PC-9 (cell line): ENCODE measurements around the gene DLGAP4. TPM values are rescaled to one million over a fixed set of nuclear protein-coding genes. Genes with fewer than 3 reads are reported as not detected.

ENCODE experiments used
- BruUV-seq: library from RNA; stranded (reverse); fragments of 400-500 nt; replicated peaks from 2 replicates; lab custom pipeline; 2021; lab: Mats Ljungman, UMichigan
- CTCF ChIA-PET: fragments of 300-600 bp; sonication (Branson Sonifier 250); formaldehyde crosslinking; loops from one replicate; lab custom pipeline; 2022; ENCODE audit warnings: antibody characterized with exemption; lab: Charles Lee
- POLR2A ChIA-PET: fragments of 300-600 bp; sonication (Branson Sonifier 250); formaldehyde crosslinking; loops from one replicate; lab custom pipeline; 2022; ENCODE audit warnings: antibody characterized with exemption; ENCODE audit not compliant: unreplicated experiment; lab: Charles Lee
- DNase-seq, 2 experiments: peaks; one replicate each; pipeline versions ENCODE4 v3.0.0 to v3.0.0-alpha.2; 2015 to 2022; ENCODE audit warnings: mixed read lengths in 1 of 2
- H2AFZ ChIP-seq: fragments of 200-600 bp; sonication (generic); 2 replicates; pipeline ENCODE4 v1.8.1; 2017; ENCODE audit warnings: antibody characterized with exemption
- H3F3A ChIP-seq: fragments of 200-600 bp; sonication (generic); 2 replicates; pipeline ENCODE4 v1.8.1; 2017; ENCODE audit warnings: antibody characterized with exemption, mild to moderate bottlenecking, low read depth; ENCODE audit not compliant: insufficient read depth
- H3K27ac ChIP-seq: fragments of 200-600 bp; sonication (generic); 2 replicates; pipeline ENCODE4 v1.6.1; 2016; ENCODE audit warnings: mixed run types
- H3K27me3 ChIP-seq: fragments of 200-600 bp; sonication (generic); 2 replicates; pipeline ENCODE4 v1.6.1; 2016; ENCODE audit warnings: low read depth, mixed run types; ENCODE audit not compliant: insufficient read depth
- H3K36me3 ChIP-seq: fragments of 200-600 bp; sonication (generic); 2 replicates; pipeline ENCODE4 v1.6.1; 2016; ENCODE audit warnings: low read depth, mixed run types
- H3K4me1 ChIP-seq: fragments of 200-600 bp; sonication (generic); replicated peaks from 2 replicates; pipeline ENCODE4 v1.6.1; 2016; ENCODE audit warnings: mixed run types; ENCODE audit not compliant: insufficient read depth
- H3K4me2 ChIP-seq: fragments of 200-600 bp; sonication (generic); 2 replicates; pipeline ENCODE4 v1.6.1; 2017; ENCODE audit warnings: mixed run types
- H3K4me3 ChIP-seq: fragments of 200-600 bp; sonication (generic); 2 replicates; pipeline ENCODE4 v1.6.1; 2016; ENCODE audit warnings: mixed run types
- H3K79me2 ChIP-seq: fragments of 200-600 bp; sonication (generic); 2 replicates; pipeline ENCODE4 v1.6.1; 2017; ENCODE audit warnings: low read depth, mixed run types
- H3K9me2 ChIP-seq: fragments of 200-600 bp; sonication (generic); 2 replicates; pipeline ENCODE4 v1.8.1; 2017; ENCODE audit warnings: mild to moderate bottlenecking; ENCODE audit not compliant: insufficient read depth
- H3K9me3 ChIP-seq: fragments of 200-600 bp; sonication (generic); 2 replicates; pipeline ENCODE4 v1.8.1; 2016; ENCODE audit warnings: low read depth; ENCODE audit not compliant: insufficient read depth
- H4K20me1 ChIP-seq: fragments of 200-600 bp; sonication (generic); 2 replicates; pipeline ENCODE4 v1.8.1; 2017; ENCODE audit not compliant: insufficient read depth
- EZH2 ChIP-seq: fragments of 200-600 bp; sonication (generic); IDR thresholded peaks from 2 replicates; pipeline ENCODE4 v1.8.0; 2017; ENCODE audit warnings: antibody characterized with exemption, low read depth
- intact Hi-C: fragments of 100-400 bp; cut with micrococcal nuclease; formaldehyde crosslinking; loops from one replicate; pipeline ENCODE4 v1.10.0; 2022; ENCODE audit not compliant: unreplicated experiment
- total RNA-seq: library from RNA; stranded (reverse); gene quantifications from 2 replicates; pipeline ENCODE4 v1.2.3, GENCODE V29; 2021
- TF ChIP-seq, protein P1 (sequence below): fragments of 200-600 bp; sonication (generic); conservative IDR thresholded peaks from 2 replicates; pipeline ENCODE4 v1.6.1; 2017; ENCODE audit warnings: mixed run types, antibody characterized with exemption, mild to moderate bottlenecking, moderate library complexity

The DLGAP4 gene
- total RNA-seq, 1 experiment from 2014 or later = 62.6 TPM

DNA sequence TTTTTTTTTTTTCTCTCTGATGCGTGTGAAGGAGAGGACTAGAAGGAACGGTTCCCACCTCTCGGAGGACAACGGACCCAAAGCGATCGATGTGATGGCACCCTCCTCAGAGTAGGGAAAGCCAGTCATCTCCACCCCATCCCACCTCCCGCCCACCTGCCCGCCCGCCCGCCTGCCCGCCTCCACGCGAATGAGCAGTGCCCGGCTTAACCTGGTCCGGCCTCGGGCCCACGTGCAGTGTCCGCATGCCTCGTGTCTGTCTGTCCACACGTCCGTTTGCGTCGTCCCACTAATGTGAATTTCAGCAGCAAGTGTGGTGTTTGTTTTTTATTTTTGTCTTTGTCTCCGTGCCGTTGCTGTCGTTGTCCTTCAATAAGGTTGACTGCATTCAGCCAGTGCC is 193.1 kb downstream of the DLGAP4 start:
- H3K9me3 ChIP-seq = no peaks in the 10 kb centered on the region
- no peaks in the 10 kb centered on the region for H3K36me3 ChIP-seq
- H3K27me3 ChIP-seq = no peaks in the 10 kb centered on the region
- no peaks in the 10 kb centered on the region for H3K9me2 ChIP-seq
- H2AFZ ChIP-seq = no peak overlapping the region
- H3K79me2 ChIP-seq = no peaks in the 10 kb centered on the region
- no peak overlapping the region for H3K4me2 ChIP-seq
- CTCF ChIA-PET = no interaction called here
- H4K20me1 ChIP-seq = peaks cover 4% of the 10 kb centered on the region; the same call in 1 of the 2 replicates
- no peaks in the 10 kb centered on the region for H3F3A ChIP-seq
- intact Hi-C loops = no loop called here
- DNase-seq = no peak
- BruUV-seq = no TSS peak
- no peaks in the 10 kb centered on the region for H3K4me1 ChIP-seq
- no peak overlapping the region for H3K27ac ChIP-seq
- POLR2A ChIA-PET = no interaction called here
- no peak overlapping the region for H3K4me3 ChIP-seq
- no peak for TF ChIP-seq EZH2
- TF ChIP-seq, protein P1, sequence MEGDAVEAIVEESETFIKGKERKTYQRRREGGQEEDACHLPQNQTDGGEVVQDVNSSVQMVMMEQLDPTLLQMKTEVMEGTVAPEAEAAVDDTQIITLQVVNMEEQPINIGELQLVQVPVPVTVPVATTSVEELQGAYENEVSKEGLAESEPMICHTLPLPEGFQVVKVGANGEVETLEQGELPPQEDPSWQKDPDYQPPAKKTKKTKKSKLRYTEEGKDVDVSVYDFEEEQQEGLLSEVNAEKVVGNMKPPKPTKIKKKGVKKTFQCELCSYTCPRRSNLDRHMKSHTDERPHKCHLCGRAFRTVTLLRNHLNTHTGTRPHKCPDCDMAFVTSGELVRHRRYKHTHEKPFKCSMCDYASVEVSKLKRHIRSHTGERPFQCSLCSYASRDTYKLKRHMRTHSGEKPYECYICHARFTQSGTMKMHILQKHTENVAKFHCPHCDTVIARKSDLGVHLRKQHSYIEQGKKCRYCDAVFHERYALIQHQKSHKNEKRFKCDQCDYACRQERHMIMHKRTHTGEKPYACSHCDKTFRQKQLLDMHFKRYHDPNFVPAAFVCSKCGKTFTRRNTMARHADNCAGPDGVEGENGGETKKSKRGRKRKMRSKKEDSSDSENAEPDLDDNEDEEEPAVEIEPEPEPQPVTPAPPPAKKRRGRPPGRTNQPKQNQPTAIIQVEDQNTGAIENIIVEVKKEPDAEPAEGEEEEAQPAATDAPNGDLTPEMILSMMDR = no peak

DNA sequence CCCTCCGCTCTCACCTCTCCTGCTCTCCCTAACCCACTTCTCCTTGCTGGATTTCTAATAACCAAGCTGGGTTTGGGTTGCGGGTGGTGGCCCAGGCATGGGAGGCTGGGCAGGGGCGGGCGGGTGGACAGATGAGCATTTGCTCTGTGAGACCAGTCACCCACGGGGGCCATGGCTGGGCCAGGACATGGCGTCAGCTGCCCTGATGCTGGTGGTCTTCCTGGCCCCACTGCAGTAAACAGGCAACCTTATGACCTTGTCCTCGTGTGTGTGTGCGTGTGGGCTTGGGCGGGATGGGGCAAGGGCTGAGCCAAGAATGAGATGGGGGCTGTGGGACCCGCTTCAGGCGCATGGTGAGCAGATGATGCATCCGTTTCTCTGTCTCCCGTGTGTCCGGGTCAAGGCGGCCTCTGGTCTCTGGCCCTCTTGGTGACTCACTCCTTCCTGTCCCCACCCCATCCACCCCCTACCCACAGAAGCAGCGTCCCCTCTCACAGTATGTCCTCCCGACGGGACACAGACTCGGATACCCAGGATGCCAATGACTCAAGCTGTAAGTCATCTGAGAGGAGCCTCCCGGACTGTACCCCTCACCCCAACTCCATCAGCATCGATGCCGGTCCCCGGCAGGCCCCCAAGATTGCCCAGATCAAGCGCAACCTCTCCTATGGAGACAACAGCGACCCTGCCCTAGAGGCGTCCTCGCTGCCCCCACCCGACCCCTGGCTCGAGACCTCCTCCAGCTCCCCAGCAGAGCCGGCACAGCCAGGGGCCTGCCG is 193.8 kb downstream of the DLGAP4 start:
- Histone ChIP-seq H3K79me2 (no peaks in the 10 kb centered on the region), H3K27ac (no peak overlapping the region), H3K9me2 (no peaks in the 10 kb centered on the region), H3K9me3 (no peaks in the 10 kb centered on the region), H2AFZ (no peak overlapping the region), H3K36me3 (no peaks in the 10 kb centered on the region), H3F3A (no peaks in the 10 kb centered on the region), H3K4me2 (no peak overlapping the region), H3K4me3 (no peak overlapping the region), H3K27me3 (no peaks in the 10 kb centered on the region), H3K4me1 (no peaks in the 10 kb centered on the region), H4K20me1 (no peaks in the 10 kb centered on the region)
- intact Hi-C loops = loop anchor here (10.0 kb wide), 1 partner anchor 385 kb away; no protein-coding TSS in a partner anchor
- POLR2A ChIA-PET = interaction anchor here (0.6 kb wide), 1 partner anchor 363 kb away, joined by 3 read pairs; a partner anchor contains a TSS
- no peak for DNase-seq
- TF ChIP-seq EZH2 = no peak
- TF ChIP-seq, protein P1 = no peak
- no TSS peak for BruUV-seq
- CTCF ChIA-PET = no interaction called here

- intact Hi-C loops = loop anchor here (10.0 kb wide), 1 partner anchor 383 kb away; no protein-coding TSS in a partner anchor
- H3K27me3 ChIP-seq = no peaks in the 10 kb centered on the region
- POLR2A ChIA-PET = no interaction called here
- no peaks in the 10 kb centered on the region for H3K4me1 ChIP-seq
- H3K4me2 ChIP-seq = no peak overlapping the region
- H3F3A ChIP-seq = no peaks in the 10 kb centered on the region
- H3K9me3 ChIP-seq = no peaks in the 10 kb centered on the region
- no peaks in the 10 kb centered on the region for H3K36me3 ChIP-seq
- TF ChIP-seq, protein P1 = no peak
- TF ChIP-seq EZH2 = no peak
- no peaks in the 10 kb centered on the region for H3K79me2 ChIP-seq
- H3K9me2 ChIP-seq = no peaks in the 10 kb centered on the region
- no peaks in the 10 kb centered on the region for H4K20me1 ChIP-seq
- CTCF ChIA-PET = no interaction called here
- BruUV-seq = no TSS peak
- DNase-seq = no peak
- H2AFZ ChIP-seq = no peak overlapping the region
- no peak overlapping the region for H3K4me3 ChIP-seq
- H3K27ac ChIP-seq = no peak overlapping the region
These were observed 195.3 kb downstream of the DLGAP4 start for GRCh38 chr20:36501367-36502006.
